ENCODE data around the gene SLC66A1. TPM values are rescaled to one million over a fixed set of nuclear protein-coding genes. Genes with fewer than 3 reads are reported as not detected.
"Not testable (repeated sequence)": the region's sequence is repeated elsewhere in the genome, so short reads cannot be mapped to it uniquely, and the experiment has no call there.

The SLC66A1 gene
- total and polyA plus RNA-seq, 9 of the 15 experiments (the other 6 are each of a cell fraction or from before 2014, with no cell fraction given) = 1.2 to 40.8 (median 18.6) TPM

- FAIRE-seq = peak; percentile 6
- in situ Hi-C loops (cut with MboI) = not testable (repeated sequence)
These were observed 42.4 kb upstream of the SLC66A1 start for GRCh38 chr1:19269427-19270342.

GRCh38 chr1:19270343-19270730, 41.8 kb upstream of the SLC66A1 start:
- CTCF ChIA-PET (ENCODE audit: low intra/inter-chr PET ratio) = not testable (repeated sequence)
- WGBS (ENCODE audit: insufficient coverage, low coverage, missing lambda C conversion rate) = 39% methylated on average over 5 of the region's 6 CpGs

More at GRCh38 chr1:19269427-19270342, 42.4 kb upstream of the SLC66A1 start:
- BruUV-seq (replicated peaks); DNase-seq (ENCODE audit: extremely low read depth in 1 of 4, low spot score in 3 of 4); H3K9me3 ChIP-seq (replicated peaks; ENCODE audit: control insufficient read depth, insufficient read depth, low read depth, low read length); CTCF ChIA-PET (ENCODE audit: low intra/inter-chr PET ratio); H3K4me2 ChIP-seq (ENCODE audit: insufficient read depth, low read length); H4K20me1 ChIP-seq (replicated peaks; ENCODE audit: control insufficient read depth, insufficient read depth, low read length); H3K79me2 ChIP-seq (ENCODE audit: control insufficient read depth, insufficient read depth, low read length); H3K4me1 ChIP-seq (replicated peaks in 1 of 2; ENCODE audit: control insufficient read depth in 2 of 2, insufficient read depth in 2 of 2, low read length in 2 of 2); H3K9ac ChIP-seq (ENCODE audit: insufficient read depth in 1 of 2, low read depth in 2 of 2, low read length in 2 of 2); H2AFZ ChIP-seq (ENCODE audit: low read depth, low read length); H3K27me3 ChIP-seq (ENCODE audit: control insufficient read depth in 2 of 2, insufficient read depth in 2 of 2, low read length in 2 of 2); H3K27ac ChIP-seq (ENCODE audit: extremely low read depth, low read depth, low read length); H3K36me3 ChIP-seq (ENCODE audit: control insufficient read depth, insufficient read depth, low read length); H3K4me3 ChIP-seq; ATAC-seq; intact Hi-C loops (cut with micrococcal nuclease); H3K9me1 ChIP-seq (ENCODE audit: control insufficient read depth, insufficient read depth, low read length): not testable (repeated sequence)
- POLR2A ChIA-PET = interaction anchor here (3.6 kb wide), 1 partner anchor 10 kb away, joined by 19 read pairs; no protein-coding TSS in a partner anchor
- WGBS (ENCODE audit: insufficient coverage, low coverage, missing lambda C conversion rate) = 50% methylated on average over 8 of the region's 9 CpGs

More at GRCh38 chr1:19270343-19270730, 41.8 kb upstream of the SLC66A1 start:
- H3K27ac ChIP-seq (ENCODE audit: extremely low read depth, low read depth, low read length); H3K27me3 ChIP-seq (ENCODE audit: control insufficient read depth in 2 of 2, insufficient read depth in 2 of 2, low read length in 2 of 2); H3K4me3 ChIP-seq; H2AFZ ChIP-seq (ENCODE audit: low read depth, low read length); DNase-seq (ENCODE audit: extremely low read depth in 1 of 4, low spot score in 3 of 4); H3K9me1 ChIP-seq (ENCODE audit: control insufficient read depth, insufficient read depth, low read length); H3K79me2 ChIP-seq (ENCODE audit: control insufficient read depth, insufficient read depth, low read length); H3K9ac ChIP-seq (ENCODE audit: insufficient read depth in 1 of 2, low read depth in 2 of 2, low read length in 2 of 2); H3K4me1 ChIP-seq (replicated peaks in 1 of 2; ENCODE audit: control insufficient read depth in 2 of 2, insufficient read depth in 2 of 2, low read length in 2 of 2); intact Hi-C loops (cut with micrococcal nuclease); H3K4me2 ChIP-seq (ENCODE audit: insufficient read depth, low read length); BruUV-seq (replicated peaks); H3K36me3 ChIP-seq (ENCODE audit: control insufficient read depth, insufficient read depth, low read length); H4K20me1 ChIP-seq (replicated peaks; ENCODE audit: control insufficient read depth, insufficient read depth, low read length); FAIRE-seq; in situ Hi-C loops (cut with MboI); H3K9me3 ChIP-seq (replicated peaks; ENCODE audit: control insufficient read depth, insufficient read depth, low read depth, low read length); ATAC-seq: not testable (repeated sequence)
- POLR2A ChIA-PET = interaction anchor here (3.6 kb wide), 1 partner anchor 10 kb away, joined by 19 read pairs; no protein-coding TSS in a partner anchor

All from K562 (cell line).